ENCODE data around the gene PSD.

PSD gene

DNA sequence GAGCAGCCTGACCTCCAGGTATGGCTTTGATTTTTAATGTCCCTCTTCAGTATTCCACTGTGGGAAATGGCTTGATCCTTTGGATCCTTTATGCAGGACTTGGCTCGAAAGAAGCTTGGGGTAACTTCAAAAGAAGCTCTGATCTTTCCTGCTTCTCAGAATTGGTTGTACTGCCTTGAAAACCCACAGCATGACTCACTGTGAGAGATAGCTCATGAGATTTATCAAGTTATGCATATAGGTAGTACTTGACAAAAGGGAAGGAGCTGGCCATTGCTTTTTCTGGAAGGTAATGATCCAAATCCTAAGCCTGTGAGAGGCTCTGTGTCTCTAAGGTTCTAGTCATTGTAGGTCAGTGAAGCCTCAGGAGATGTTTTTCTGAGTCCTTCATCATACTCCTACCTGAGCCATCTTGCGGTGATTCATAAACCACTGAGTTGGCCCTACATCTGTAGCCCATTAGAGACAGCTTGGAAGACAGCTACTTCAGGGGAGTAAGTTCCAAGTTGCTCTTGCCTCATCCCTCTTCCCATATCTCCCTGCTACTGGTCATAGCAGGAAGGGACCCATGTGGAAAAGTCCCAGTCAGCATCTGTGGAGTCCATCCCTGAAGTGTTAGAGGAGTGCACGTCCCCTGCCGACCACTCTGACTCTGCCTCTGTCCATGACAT lies 59.7 kb downstream of the PSD start:
- no peak for DNase-seq (ENCODE audit: low spot score)
- ChIA-PET POLR2A (ENCODE audit: low non-redundant PET) (interaction anchor here (0.6 kb wide), 1 partner anchor 54 kb away, joined by 3 read pairs; no protein-coding TSS in a partner anchor), CTCF (interaction anchor here (0.7 to 14.4 kb wide), 3 partner anchors 26 to 189 kb away, joined by 3 to 370 read pairs (median 5); partner anchors contain the start of gene ELOVL3)
- H3K27ac ChIP-seq, result no peak overlapping the region
- TF ChIP-seq, protein P1, sequence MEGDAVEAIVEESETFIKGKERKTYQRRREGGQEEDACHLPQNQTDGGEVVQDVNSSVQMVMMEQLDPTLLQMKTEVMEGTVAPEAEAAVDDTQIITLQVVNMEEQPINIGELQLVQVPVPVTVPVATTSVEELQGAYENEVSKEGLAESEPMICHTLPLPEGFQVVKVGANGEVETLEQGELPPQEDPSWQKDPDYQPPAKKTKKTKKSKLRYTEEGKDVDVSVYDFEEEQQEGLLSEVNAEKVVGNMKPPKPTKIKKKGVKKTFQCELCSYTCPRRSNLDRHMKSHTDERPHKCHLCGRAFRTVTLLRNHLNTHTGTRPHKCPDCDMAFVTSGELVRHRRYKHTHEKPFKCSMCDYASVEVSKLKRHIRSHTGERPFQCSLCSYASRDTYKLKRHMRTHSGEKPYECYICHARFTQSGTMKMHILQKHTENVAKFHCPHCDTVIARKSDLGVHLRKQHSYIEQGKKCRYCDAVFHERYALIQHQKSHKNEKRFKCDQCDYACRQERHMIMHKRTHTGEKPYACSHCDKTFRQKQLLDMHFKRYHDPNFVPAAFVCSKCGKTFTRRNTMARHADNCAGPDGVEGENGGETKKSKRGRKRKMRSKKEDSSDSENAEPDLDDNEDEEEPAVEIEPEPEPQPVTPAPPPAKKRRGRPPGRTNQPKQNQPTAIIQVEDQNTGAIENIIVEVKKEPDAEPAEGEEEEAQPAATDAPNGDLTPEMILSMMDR (conservative IDR thresholded peaks at IDR 0.05; ENCODE audit: low read depth), result no peak

DNA sequence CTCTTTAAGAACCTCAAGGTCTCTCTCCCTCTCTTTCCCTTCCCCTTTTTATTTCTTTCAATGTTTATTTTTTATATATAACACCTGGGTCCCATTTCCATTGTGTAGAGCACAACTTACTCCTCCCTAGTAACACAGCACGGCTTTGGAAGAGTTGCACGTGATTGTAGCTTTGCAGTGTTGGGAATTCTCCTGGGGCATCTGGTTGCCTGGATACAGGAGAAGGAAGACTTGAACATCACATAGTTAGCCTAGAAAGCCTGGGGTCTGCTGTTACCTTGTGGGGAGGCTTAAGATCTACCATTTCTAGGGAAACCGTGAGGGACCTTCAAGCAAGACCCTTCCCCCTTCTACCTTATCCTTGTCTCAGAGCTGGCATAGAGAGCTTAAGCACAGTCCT lies 64.1 kb downstream of the PSD start:
- POLR2A ChIA-PET (ENCODE audit: low non-redundant PET), result no interaction called here

More for the DNA sequence above, 64.1 kb downstream of the PSD start:
- CTCF ChIA-PET, result interaction anchor here (0.5 to 14.4 kb wide), 7 partner anchors 20 to 186 kb away, joined by 3 to 370 read pairs (median 4); partner anchors contain the start of gene ELOVL3
- no peak for DNase-seq (ENCODE audit: low spot score)
- TF ChIP-seq, protein P1 (conservative IDR thresholded peaks at IDR 0.05; ENCODE audit: low read depth), result no peak
- H3K27ac ChIP-seq, result no peak overlapping the region

Data from RWPE1 (cell line).